Omental fat pad (tissue), 4 donors: ENCODE data around the gene STON1. TPM values are rescaled to one million over a fixed set of nuclear protein-coding genes. Genes with fewer than 3 reads are reported as not detected.

Source experiments
- ATAC-seq: fragments of 150-250 bp; one replicate; pipeline ENCODE4 v1.9.1; 2016; ENCODE audit warnings: mild to moderate bottlenecking, moderate library complexity; ENCODE audit not compliant: low FRiP score
- DNase-seq: peaks from one replicate; pipeline ENCODE4 v3.0.0-alpha.2; 2019; ENCODE audit warnings: low spot score
- CTCF ChIP-seq, 3 donors: fragments of 450-650 bp; IDR thresholded peaks; one replicate each; pipeline ENCODE4 v1.5.1; 2016 to 2017; ENCODE audit warnings: antibody characterized with exemption in 3 of 3, mild to moderate bottlenecking in 3 of 3, moderate library complexity in 2 of 3
- total RNA-seq, 4 donors: library from RNA; depleted of rRNA; stranded (reverse); fragments of >200 nt; gene quantifications; one replicate each; pipeline ENCODE4 v1.1.0, GENCODE V29; 2016

STON1 gene
- total RNA-seq: 100 to 1,000 TPM in 2 of 4 donors, 10 to 100 TPM in 2; 44.8 to 124 (median 93.9) TPM

GRCh38 chr2:48530033-48530811 lies at the start of gene STON1:
Gene STON1 (plus strand): TSS chr2:48530154. CDS start chr2:48580634, 50,480 bp downstream.
- TF ChIP-seq CTCF (IDR thresholded peaks at IDR 0.05): no peak
- ATAC-seq (peak; percentile 39), DNase-seq (no peak)

GRCh38 chr2:48480526-48480925 lies 49.4 kb upstream of the STON1 start:
- TF ChIP-seq CTCF (IDR thresholded peaks at IDR 0.05): no peak
- DNase-seq (no peak), ATAC-seq (no peak)

- no peak for TF ChIP-seq CTCF (IDR thresholded peaks at IDR 0.05)
- ATAC-seq (no peak), DNase-seq (no peak)
Observed at GRCh38 chr2:48482313-48482712, 47.6 kb upstream of the STON1 start.

- TF ChIP-seq CTCF (IDR thresholded peaks at IDR 0.05): no peak
- no peak for ATAC-seq
- DNase-seq: no peak
Observed at GRCh38 chr2:48482769-48483168, 47.2 kb upstream of the STON1 start.

- ATAC-seq (peak; percentile 78), DNase-seq (no peak)
- no peak for TF ChIP-seq CTCF (IDR thresholded peaks at IDR 0.05)
Observed at GRCh38 chr2:48483506-48483905, 46.4 kb upstream of the STON1 start.

- ATAC-seq (peak; percentile 90), DNase-seq (no peak)
- TF ChIP-seq CTCF (IDR thresholded peaks at IDR 0.05): no peak
Observed at GRCh38 chr2:48483916-48484315, 46.0 kb upstream of the STON1 start.

- TF ChIP-seq CTCF (IDR thresholded peaks at IDR 0.05): no peak
- DNase-seq (no peak), ATAC-seq (no peak)
Observed at GRCh38 chr2:48488545-48488944, 41.4 kb upstream of the STON1 start.
